SJCRH30 (cell line): ENCODE data around the gene RBMY1F. TPM values are rescaled to one million over a fixed set of nuclear protein-coding genes. Genes with fewer than 3 reads are reported as not detected.
"Not testable (repeated sequence)": the region's sequence is repeated elsewhere in the genome, so short reads cannot be mapped to it uniquely, and the experiment has no call there.

ENCODE experiments used
- DNase-seq, 2 experiments: peaks; one replicate each; pipeline ENCODE4 v3.0.0-alpha.2; 2015 to 2020
- H3K27ac ChIP-seq: fragments of 250-450 bp; sonication (Bioruptor Pico); 2 replicates; pipeline ENCODE4 v1.5.1; 2020; ENCODE audit warnings: mild to moderate bottlenecking, moderate library complexity
- H3K27me3 ChIP-seq: fragments of 250-450 bp; sonication (Bioruptor Pico); 2 replicates; pipeline ENCODE4 v1.5.1; 2020; ENCODE audit warnings: mild to moderate bottlenecking, moderate library complexity
- H3K36me3 ChIP-seq: fragments of 250-450 bp; sonication (Bioruptor Pico); 2 replicates; pipeline ENCODE4 v1.5.1; 2020; ENCODE audit warnings: mild to moderate bottlenecking, moderate library complexity
- H3K4me1 ChIP-seq: fragments of 250-450 bp; sonication (Bioruptor Pico); 2 replicates; pipeline ENCODE4 v1.5.1; 2020; ENCODE audit warnings: mild to moderate bottlenecking, moderate library complexity
- H3K4me3 ChIP-seq: fragments of 250-450 bp; sonication (Bioruptor Pico); 2 replicates; pipeline ENCODE4 v1.5.1; 2020; ENCODE audit warnings: mild to moderate bottlenecking, moderate library complexity
- H3K9me3 ChIP-seq: fragments of 250-450 bp; sonication (Bioruptor Pico); replicated peaks from 2 replicates; pipeline ENCODE4 v1.5.1; 2020; ENCODE audit warnings: mild to moderate bottlenecking, moderate library complexity
- total RNA-seq: library from RNA; depleted of rRNA; stranded (reverse); fragments of >200 nt; shearing (Covaris generic); gene quantifications from 2 replicates; pipeline ENCODE4 v1.2.3, GENCODE V29; 2014; rRNA removed

The RBMY1F gene
- total RNA-seq = not detected in 2 replicates

GRCh38 chrY:22182823-22183222, at the start of gene RBMY1F:
RBMY1F (minus strand) TSS chrY:22182923; CDS start chrY:22180969, 1,954 bp downstream.
- not testable (repeated sequence) for H3K36me3 ChIP-seq, H3K4me3 ChIP-seq, H3K9me3 ChIP-seq, DNase-seq, H3K27ac ChIP-seq, H3K27me3 ChIP-seq, H3K4me1 ChIP-seq

- H3K27me3 ChIP-seq, H3K4me1 ChIP-seq, H3K36me3 ChIP-seq, H3K27ac ChIP-seq, H3K9me3 ChIP-seq, H3K4me3 ChIP-seq, DNase-seq: not testable (repeated sequence)
Measured at GRCh38 chrY:22151144-22151543, 31.6 kb downstream of the RBMY1F start.

- H3K27ac ChIP-seq, DNase-seq, H3K4me1 ChIP-seq, H3K27me3 ChIP-seq, H3K9me3 ChIP-seq, H3K36me3 ChIP-seq, H3K4me3 ChIP-seq: not testable (repeated sequence)
Measured at GRCh38 chrY:22141011-22141695, 41.6 kb downstream of the RBMY1F start.

DNA sequence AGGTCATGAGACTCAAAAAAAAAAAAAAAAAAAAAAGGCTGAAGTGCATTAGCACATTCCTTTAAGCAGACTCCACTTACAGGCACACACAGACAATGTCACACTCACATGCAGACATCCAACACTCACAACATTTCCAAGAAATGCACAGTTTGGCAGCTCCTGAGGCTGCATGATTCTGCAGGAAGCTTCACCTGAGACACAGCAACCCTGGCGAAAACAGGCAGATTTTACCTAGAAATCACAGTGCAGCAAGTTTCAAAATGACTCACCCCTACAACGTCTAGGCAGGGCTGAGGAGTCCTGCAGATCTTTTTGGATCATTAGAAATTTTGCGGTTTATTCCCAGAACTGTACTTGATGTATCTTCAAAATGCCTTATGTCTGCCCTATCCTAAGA, 48.0 kb downstream of the RBMY1F start:
- not testable (repeated sequence) for H3K36me3 ChIP-seq, DNase-seq, H3K27ac ChIP-seq, H3K27me3 ChIP-seq, H3K4me3 ChIP-seq, H3K9me3 ChIP-seq, H3K4me1 ChIP-seq

DNA sequence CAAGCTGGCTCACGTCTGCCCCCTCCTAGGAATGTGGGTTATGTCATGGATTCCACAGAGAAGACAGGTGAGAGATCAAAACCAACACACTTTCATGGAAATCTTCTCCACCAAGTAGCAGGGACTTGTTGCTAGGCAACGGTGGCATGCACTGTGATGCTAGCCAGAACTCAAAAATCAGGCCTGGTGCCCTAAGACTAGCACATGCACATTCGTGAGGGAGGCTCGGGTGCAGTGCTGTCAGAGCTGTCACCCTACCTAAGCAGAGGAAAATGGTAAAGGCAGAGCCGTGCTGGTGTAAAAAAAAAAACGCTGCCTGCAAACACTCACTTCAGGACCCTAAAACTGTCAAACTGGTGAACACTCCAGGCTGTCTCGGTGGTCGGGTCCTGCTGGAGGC, 52.2 kb downstream of the RBMY1F start:
- H3K9me3 ChIP-seq, H3K27ac ChIP-seq, H3K4me3 ChIP-seq, H3K4me1 ChIP-seq, DNase-seq, H3K27me3 ChIP-seq, H3K36me3 ChIP-seq: not testable (repeated sequence)

Other genes with a start within 250 kb of the RBMY1F start
- gene RBMY1J, start 220.5 kb upstream of the RBMY1F start, total RNA-seq = not detected in 2 replicates